ENCODE results near the gene RYR1.
"Not testable (repeated sequence)": the region's sequence is repeated elsewhere in the genome, so short reads cannot be mapped to it uniquely, and the experiment has no call there.

Gene RYR1

DNA sequence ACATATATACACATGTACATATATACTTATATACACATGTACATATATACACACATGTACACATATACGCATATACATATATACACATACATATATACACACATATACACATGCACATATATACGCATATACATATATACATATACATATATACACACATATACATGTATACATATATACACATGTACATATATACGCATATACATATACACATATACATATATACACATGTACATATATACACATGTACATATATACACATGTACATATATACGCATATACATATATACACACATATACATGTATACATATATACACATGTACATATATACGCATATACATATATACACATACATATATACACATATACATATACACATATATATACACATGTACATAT is 169.4 kb downstream of the RYR1 start:
- FAIRE-seq; DNase-seq (ENCODE audit: low spot score): not testable (repeated sequence)

GRCh38 chr19:38606131-38606530 is 172.6 kb downstream of the RYR1 start:
- no peak for DNase-seq (ENCODE audit: low spot score)
- no peak for FAIRE-seq

GRCh38 chr19:38614289-38614688 is 180.8 kb downstream of the RYR1 start:
- DNase-seq (ENCODE audit: low spot score) (no peak), FAIRE-seq (no peak)

DNA sequence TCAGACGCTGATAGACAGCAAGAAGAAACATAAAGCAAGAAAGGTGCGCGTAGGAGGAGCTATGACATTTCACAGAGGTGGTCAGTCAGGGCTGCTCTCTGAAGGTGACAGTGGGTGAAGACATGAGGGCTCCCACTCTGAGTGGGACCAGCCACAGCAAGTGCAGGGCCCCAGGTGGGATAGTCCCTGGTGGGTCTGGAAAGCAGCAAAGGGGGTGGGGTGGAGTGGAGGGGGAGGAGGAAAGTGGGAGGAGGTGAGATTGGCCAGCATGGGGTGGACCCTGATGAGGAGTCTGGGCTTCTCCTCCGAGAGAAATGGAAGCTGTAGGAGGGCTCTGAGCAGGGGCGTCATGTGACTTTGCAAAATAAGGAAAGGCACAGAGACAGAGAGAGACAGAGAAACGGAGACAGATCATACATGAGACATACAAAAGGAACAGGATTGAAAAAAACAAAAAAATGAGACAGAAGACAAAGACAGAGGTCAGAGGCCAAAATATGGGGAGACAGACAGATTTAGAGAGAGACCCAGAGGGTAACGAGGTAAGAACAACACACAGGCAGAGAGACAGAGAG is 181.6 kb downstream of the RYR1 start:
- no peak for FAIRE-seq

DNA sequence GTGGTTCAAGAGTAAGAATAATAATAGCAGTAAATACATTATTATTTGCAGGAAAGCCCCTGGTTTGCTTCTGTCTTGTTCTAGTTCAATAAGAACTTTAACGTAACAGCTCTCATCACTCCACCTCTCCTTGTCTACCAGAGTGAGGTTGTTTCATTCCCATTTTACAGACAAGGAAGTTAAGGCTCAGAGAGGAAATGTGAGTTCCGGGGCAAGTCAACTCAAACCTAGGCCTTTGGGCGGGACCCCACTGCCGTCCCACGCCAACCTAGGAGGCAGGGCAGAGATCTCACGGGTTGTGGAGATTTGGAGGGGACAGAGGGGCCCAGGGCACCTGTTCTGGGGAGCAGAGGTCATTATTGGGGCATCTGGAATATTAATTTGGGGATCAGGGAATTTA is 182.8 kb downstream of the RYR1 start:
- FAIRE-seq (no peak), DNase-seq (ENCODE audit: low spot score) (no peak)

More for the DNA sequence above, 181.6 kb downstream of the RYR1 start:
- DNase-seq (ENCODE audit: low spot score): no peak

DNA sequence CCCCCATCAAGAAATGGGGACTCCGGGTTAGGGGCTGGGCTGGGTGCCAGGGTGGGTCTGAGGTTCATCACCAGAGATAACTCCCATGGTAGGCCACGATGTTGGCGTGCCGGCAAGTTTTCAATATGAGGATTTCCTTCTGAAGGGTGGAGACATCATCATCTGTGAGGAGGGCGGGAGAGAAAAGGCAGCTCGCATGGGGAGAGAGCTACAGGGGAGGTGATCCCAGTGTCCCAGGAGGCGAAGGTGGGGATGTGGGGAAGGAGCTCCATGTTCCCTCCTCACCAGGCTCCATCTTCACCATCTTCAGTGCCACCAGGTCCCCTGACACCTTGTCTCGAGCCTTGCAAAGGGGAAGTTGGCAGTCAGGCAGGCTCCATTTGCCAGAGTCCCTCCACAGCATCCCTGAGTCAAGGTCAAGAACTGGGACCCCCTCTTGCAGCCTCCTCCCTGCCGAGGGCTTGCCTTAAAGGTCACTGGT is 183.8 kb downstream of the RYR1 start:
- FAIRE-seq (no peak), DNase-seq (ENCODE audit: low spot score) (no peak)

GRCh38 chr19:38617764-38618589 is 184.5 kb downstream of the RYR1 start, which contains the start of gene MAP4K1:
Gene MAP4K1 (minus strand): TSS chr19:38617953. CDS start chr19:38617895, 58 bp downstream.
- no peak for DNase-seq (ENCODE audit: low spot score)
- no peak for FAIRE-seq

GRCh38 chr19:38618590-38619360 is 185.3 kb downstream of the RYR1 start, which contains the start of gene EIF3K:
Gene EIF3K (plus strand): TSS chr19:38619188. CDS start chr19:38619269, 81 bp downstream.
- DNase-seq (ENCODE audit: low spot score): peak; percentile 95
- peak; percentile 81 for FAIRE-seq

DNA sequence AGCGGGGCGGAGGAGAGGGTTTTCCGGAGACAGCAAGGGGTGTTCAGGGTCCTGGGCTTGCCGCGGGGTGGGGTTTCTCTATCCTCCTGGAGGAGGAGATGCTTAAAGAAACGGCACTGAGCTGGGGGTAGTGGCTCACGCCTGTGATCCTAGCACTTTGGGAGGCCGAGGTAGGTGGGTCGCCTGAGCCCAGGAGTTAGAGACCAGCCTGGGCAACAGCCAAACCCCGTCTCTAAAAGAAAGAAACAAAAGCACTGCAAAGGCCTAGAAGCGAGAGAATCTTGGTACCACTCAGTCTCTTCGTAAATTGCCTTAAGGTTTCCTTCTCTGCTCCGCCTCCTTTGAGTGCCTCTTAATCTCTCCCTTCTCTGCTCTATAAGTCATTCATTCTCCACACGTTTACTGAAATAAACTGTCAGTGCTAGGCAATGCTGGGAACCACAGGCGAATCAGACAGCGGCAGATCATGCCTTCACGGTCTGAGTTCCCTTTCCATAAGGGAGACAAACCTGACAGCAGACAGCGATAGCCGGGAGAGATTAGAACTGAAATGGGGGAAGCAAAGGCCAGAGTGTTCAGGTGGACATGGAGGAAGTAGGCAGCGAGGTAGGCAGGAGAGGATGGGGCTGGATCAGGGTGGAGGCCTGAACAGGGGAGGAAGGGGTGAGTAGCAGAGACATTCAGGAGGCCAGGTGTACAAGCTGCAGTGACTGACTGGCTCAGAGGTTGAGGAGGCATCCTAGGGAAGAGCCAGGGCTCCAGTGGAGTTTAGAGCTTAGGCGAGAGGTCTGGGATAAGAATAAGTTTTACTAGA is 186.1 kb downstream of the RYR1 start:
- FAIRE-seq: no peak

GRCh38 chr19:38624822-38625221 is 191.3 kb downstream of the RYR1 start:
- no peak for DNase-seq (ENCODE audit: low spot score)
- no peak for FAIRE-seq

More for the DNA sequence above, 186.1 kb downstream of the RYR1 start:
- no peak for DNase-seq (ENCODE audit: low spot score)

GRCh38 chr19:38626401-38626800 is 192.9 kb downstream of the RYR1 start:
- no peak for FAIRE-seq
- no peak for DNase-seq (ENCODE audit: low spot score)

- FAIRE-seq (no peak), DNase-seq (ENCODE audit: low spot score) (no peak)
Measured at GRCh38 chr19:38629568-38629967, 196.1 kb downstream of the RYR1 start.

GRCh38 chr19:38631301-38631700 is 197.8 kb downstream of the RYR1 start:
- FAIRE-seq; DNase-seq (ENCODE audit: low spot score): not testable (repeated sequence)

GRCh38 chr19:38631811-38632475 is 198.5 kb downstream of the RYR1 start:
- not testable (repeated sequence) for FAIRE-seq
- DNase-seq (ENCODE audit: low spot score): peak; percentile 40

- no peak for FAIRE-seq
- DNase-seq (ENCODE audit: low spot score): no peak
Measured at GRCh38 chr19:38632476-38633213, 199.2 kb downstream of the RYR1 start.

DNA sequence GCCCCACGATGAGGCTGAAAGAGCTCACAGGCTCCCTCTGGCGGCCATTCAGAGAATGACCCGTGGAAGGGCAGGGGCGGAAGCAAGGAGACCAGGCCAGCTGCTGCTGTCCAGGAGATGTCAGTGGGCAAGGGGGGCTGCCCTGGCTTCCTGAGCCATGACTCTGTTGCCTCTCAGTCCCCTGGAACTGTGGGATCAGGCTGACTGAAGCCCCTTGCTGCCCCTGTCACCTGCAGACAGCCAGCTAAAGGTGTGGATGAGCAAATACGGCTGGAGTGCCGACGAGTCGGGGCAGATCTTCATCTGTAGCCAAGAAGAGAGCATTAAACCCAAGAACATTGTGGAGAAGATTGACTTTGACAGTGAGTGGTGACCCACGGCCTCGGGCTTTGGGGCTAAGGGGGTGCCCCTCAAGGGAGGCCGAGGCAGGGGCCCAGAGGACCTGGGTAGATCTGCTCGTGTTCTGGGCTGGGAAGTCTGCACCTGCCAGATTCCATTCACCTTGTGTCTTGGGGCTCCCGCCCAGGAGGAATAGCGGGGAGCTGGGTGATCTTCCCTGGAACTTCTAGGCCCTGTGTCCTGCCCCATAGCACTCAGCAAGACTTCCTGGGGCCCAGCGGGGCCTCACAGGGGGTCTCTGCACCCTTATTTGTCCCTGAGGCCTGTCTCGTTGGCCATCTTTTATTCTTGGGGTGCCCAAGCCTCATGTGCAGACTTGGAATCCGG is 201.4 kb downstream of the RYR1 start:
- no peak for FAIRE-seq
- DNase-seq (ENCODE audit: low spot score): peak; percentile 46

DNA sequence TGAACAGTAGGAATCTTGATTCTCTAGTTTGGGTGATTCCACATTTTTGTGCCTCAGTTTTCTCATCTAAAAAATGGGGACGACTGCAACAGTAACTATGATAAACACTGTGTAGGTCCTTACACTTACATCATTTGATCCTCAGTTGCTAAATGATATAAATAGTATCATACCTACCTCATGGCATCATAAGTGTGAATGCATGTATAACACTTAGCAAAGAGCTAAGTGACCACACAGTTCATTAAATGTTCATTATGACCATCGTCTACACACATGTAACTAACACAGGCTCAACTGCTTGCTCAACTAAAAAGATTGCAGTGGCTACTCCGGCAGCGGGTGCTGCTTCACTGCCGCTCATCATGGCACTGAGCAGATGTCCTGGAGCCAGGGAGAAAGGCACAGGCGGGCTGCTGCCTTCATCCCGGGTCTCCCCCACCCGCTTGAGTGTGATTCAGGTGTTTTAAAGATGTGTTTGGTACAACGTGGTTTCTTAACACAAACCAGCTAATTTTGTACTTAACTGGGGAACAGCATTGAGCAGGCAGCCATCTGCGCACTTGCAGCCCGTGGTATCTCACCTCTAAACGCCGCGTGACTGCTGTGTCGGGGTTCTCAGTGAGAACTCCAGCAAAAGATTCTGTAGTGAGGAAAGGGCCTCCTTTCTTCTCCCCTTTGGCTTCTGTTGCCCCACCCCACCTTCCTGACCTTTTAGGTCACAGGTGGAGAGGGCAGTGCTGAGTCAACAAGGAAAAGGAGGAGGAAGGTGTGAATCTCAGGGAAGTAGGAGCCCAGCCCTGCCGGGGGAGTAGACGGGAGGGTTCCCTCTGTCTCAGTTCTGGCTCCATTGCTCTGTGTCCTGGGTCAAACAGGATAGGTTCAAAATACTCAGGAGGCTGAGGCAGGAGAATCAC is 202.2 kb downstream of the RYR1 start:
- no peak for FAIRE-seq
- no peak for DNase-seq (ENCODE audit: low spot score)

Measured in RCC 7860 (cell line).